ENCODE results near the gene ROGDI.

- TF ChIP-seq CTCF (IDR thresholded peaks at IDR 0.05), result no peak
- TF ChIP-seq RXRA (IDR thresholded peaks at IDR 0.05; ENCODE audit: borderline replicate concordance, low read depth), result no peak
- no peak for TF ChIP-seq TAF1 (IDR thresholded peaks at IDR 0.05; ENCODE audit: borderline replicate concordance, low read depth, low read length)
- TF ChIP-seq MEF2A (IDR thresholded peaks at IDR 0.05; ENCODE audit: borderline replicate concordance, low read depth), result no peak
Measured at GRCh38 chr16:4747906-4748681, 54.3 kb downstream of the ROGDI start.
